Kidney capillary endothelial cell (primary cell): Measurements from ENCODE around the gene IQCC.

Experiments
- DNase-seq: peaks from one replicate; pipeline ENCODE4 v3.0.0-alpha.2; 2018; ENCODE audit warnings: low spot score

IQCC gene

DNA sequence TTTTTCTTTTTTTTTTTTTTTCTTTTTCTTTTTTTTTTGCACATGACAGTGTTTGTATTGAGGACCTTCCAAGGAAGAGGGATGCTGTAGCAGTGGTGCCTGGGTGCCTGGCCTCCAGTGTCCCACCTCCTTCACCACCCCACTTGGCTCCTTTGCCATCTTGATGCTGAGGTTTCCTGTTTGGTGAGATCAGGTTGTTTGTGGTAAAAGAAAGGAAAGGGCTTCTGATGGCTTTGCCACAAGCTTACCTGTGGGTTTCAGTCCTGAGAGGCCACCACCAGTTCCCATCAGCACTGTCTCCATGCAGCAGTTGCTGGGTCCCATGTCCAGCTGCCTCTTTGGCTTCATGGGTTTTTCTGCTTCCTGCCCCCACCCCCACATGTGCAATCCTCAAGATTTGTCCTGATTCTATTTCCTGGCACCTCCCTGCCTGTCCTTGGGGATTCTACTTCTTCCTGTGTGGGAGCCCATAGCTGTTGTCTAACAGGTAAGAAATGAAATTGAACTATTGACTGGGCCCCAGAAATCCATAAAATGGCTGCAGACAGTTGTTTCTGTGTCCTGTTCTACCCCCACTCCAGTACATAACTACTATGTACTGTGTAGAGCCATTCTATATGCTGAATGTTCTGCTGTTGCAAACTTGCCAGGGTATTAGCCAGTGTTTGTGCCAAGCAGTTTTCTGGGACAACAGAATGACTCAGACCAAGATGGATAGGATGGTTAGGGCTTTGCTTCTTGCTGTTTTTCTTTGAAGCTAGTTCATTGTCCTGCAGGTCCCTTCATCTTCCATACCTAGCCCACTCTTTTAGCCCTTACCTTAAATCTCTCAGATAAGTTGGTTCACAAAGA, 9.3 kb upstream of the IQCC start:
- no peak for DNase-seq

GRCh38 chr1:32197074-32197473, 8.4 kb upstream of the IQCC start:
- no peak for DNase-seq

DNA sequence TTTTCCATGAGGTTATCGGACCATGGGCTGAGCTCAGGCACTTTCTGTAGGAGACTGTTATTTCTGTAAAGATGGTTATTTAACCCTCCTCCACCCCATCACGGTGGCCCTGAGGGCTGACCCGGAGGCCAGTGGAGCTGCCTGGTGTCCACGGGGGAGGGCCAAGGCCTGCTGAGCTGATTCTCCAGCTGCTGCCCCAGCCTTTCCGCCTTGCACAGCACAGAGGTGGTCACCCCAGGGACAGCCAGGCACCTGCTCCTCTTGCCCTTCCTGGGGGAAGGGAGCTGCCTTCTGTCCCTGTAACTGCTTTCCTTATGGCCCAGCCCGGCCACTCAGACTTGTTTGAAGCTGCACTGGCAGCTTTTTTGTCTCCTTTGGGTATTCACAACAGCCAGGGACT, 7.6 kb upstream of the IQCC start:
- no peak for DNase-seq

DNA sequence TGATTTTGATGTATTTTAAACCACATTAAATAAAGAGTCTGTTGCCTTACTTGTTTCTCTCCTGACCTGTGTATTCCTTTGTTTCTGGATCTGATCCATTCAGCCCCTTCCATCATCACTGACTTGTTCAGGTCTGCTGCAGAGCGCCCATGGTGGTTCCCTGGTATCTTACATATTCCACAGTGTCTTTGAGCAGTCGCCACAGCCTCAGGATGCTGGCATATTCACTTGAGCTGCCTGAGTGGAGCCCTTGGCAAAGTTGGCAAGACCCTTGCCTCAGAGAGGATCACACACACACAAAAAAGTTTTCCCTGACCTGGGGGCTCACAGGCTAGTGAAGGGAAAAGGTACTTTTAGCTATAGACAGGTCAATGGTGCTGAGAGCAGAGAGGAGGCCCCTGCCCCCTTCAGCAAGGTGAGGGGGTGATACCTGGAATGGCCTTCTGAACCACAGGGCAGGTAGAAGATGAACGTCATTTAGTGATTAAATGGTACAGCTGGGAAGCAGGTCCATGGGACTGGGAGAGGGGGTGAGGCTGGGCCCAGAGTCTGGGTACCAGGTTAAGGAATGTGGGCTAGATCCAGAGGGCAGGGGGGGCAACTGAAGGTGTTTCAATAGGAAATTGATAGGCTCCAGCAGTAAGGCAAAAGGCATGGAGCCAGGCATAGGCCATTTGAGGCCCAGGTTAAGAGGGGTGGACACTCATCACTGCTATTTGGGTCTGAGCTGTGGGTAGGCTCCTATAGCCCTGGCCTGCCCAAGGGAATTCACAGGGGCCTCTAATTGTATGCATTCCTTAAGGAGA, 7.0 kb upstream of the IQCC start:
- no peak for DNase-seq

DNA sequence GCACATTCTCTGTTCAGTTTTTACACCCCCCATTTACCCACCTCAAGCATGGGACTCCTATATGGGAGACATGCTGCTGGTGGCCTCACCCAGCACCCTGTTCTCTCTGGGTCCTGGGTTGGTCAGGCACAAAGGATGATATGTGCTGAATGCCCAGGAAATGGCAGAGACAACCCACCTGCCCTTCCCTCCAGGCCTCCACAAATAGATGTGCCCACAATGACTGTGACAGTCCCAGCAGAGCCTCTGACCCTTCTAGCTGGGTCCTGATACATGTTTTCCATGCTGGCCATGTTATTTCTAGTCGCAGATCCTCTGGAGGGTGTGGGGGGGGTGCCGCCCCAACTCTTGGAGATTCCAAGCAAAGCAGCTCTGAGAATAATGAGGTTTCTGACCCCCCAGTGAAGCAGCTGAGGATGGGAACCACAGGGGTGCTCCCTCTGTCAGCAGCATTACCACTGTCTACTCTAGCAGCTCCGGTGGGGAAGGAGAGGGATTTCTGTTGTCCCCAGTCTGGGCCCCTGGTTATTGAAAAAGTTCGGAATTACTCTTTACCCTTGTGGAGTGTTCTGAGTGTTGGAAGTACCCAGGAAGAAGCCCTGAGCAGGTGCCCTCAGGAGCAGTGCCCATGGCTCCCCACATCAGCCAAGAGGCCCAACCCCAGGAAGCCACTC, 6.3 kb upstream of the IQCC start:
- DNase-seq: no peak

GRCh38 chr1:32199717-32200072, 5.8 kb upstream of the IQCC start:
- no peak for DNase-seq

- no peak for DNase-seq
Observed at GRCh38 chr1:32200226-32201010, 5.1 kb upstream of the IQCC start, which contains the start of gene CCDC28B. Gene CCDC28B (plus strand): TSS chr1:32200595. CDS start chr1:32201936, 1,341 bp downstream.

DNA sequence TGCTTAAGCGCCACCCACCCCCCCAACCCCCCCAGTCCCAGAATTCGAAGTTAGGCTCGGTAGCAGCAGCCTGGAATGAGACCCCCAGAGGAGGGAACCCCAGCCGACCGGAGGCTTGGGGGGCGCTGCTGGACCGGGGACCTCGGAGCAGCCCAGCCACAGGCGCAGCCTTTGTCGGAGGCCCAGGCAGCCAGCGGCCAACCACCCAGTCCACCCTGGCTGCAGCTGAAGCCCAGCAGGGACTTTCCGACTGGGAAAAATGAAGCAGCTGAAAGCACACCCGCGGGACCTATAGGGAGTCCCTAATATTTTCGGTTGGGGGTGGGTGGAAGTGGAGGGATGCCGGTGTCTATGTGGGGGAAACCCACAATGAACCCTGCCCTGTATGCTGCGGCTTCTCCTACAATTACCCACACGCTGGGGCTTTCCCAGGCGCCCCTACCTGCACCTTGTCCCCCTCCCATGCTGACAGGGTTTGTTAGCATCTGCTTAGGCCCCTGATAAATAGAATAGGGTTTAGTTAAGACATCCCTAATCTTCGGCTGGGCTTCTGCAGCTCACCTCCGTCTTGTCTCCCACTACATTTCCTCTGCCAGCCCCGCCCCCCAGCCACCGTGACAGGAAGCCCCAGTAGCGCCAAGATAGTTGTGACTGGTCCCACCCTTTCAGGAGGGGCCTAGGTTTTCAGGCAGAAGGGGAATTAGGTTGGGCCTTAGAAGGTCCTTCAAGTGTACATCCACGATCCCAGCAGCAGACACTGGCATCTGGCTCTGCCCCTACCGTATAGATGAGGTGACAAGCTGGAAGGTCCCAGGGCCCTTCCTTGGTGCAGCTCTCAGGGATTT, 4.2 kb upstream of the IQCC start:
- peak; percentile 35 for DNase-seq

- DNase-seq: no peak
Observed at GRCh38 chr1:32204943-32205361, 519 bp upstream of the IQCC start.

- DNase-seq: no peak
Observed at GRCh38 chr1:32208469-32208868, 3.0 kb downstream of the IQCC start.

- no peak for DNase-seq
Observed at GRCh38 chr1:32208891-32209328, 3.4 kb downstream of the IQCC start, which contains the start of gene DCDC2B. Gene DCDC2B (plus strand): TSS chr1:32209089. CDS start chr1:32209094, 5 bp downstream.

GRCh38 chr1:32215629-32216480, 10.4 kb downstream of the IQCC start:
- peak; percentile 79 for DNase-seq

- no peak for DNase-seq
Observed at GRCh38 chr1:32216566-32216965, 11.1 kb downstream of the IQCC start.

GRCh38 chr1:32219022-32219421, 13.6 kb downstream of the IQCC start:
- DNase-seq: no peak

DNA sequence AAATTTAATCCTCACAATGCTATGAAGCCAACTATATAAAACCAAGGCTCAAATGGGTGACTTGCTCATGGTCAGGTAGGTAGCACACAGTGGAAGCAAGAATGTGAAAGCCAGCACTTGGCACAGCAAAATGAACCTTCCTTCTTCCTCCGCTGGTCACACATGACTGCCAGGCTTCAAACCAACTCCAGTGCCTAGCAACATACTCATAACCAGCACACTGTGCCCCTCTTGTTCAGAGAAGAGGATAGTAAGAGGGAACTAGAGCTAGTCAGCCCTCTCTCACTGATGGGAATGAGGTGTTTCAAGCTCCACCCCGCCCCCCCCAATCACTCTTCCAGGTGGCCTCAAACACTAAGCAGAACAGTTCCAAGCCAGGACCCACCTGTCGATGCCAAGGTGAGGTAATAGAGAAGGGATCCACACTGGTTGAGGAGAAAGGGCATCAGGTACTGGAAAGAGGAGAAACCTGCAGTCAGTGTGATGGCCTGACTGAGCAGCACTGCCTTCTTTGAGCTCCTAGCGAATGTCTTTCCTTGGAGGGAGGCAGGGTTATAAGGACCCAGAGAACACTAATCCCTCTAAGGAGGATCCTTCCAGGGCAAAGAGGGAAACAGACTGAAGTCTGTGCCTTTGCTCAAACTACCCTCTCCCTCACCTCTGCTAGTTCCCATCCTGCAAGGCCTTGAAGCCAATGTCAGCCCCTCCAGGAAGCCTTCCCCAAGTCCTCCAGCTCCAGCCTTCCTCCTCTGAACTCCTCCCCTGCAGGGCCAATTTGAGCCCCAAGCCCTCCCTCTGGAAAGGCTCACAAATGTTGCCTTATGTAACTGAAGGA, 15.5 kb downstream of the IQCC start:
- DNase-seq: no peak

GRCh38 chr1:32221581-32221979, 16.1 kb downstream of the IQCC start:
- no peak for DNase-seq

GRCh38 chr1:32221980-32222755, 16.7 kb downstream of the IQCC start, which contains the start of the genes EIF3I and TMEM234:
Gene EIF3I (plus strand): TSS chr1:32222407. CDS start chr1:32222442, 35 bp downstream.
Gene TMEM234 (minus strand): TSS chr1:32222353. CDS start chr1:32222322, 31 bp downstream.
- DNase-seq: peak; percentile 89

DNA sequence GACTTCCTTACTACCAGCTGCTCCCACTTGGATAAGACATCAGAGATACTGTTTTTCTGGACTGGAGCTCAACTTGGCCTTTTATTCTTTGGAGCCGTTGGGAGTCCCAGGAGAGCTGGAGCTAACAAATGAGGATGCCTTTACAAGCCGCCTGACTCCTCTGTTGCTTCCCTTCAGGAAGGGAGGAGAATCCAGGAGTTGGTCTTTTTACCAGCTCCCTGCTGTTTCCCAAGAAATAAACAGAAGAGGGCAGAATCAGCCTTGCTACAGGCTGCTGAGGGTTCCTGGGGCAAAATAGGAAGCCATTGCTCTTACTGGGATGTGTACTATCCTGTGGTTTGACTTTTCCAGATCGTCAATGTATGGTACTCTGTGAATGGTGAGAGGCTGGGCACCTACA, 18.2 kb downstream of the IQCC start:
- no peak for DNase-seq
